ENCODE results near the gene WASL.
"Not testable (repeated sequence)": the region's sequence is repeated elsewhere in the genome, so short reads cannot be mapped to it uniquely, and the experiment has no call there.

Gene WASL

GRCh38 chr7:123637878-123638277 is 110.9 kb downstream of the WASL start:
- H3K4me3 ChIP-seq (ENCODE audit: control insufficient read depth, low read depth, low read length) = no peak overlapping the region
- DNase-seq (ENCODE audit: low read depth) = no peak
- no peak for TF ChIP-seq CTCF (IDR thresholded peaks at IDR 0.05; ENCODE audit: control insufficient read depth, insufficient read depth, low read depth, low read length, missing control alignments)

- TF ChIP-seq CTCF (IDR thresholded peaks at IDR 0.05; ENCODE audit: control insufficient read depth, insufficient read depth, low read depth, low read length, missing control alignments) = no peak
- no peak for DNase-seq (ENCODE audit: low read depth)
These were observed 111.6 kb downstream of the WASL start for GRCh38 chr7:123637203-123637602.

DNA sequence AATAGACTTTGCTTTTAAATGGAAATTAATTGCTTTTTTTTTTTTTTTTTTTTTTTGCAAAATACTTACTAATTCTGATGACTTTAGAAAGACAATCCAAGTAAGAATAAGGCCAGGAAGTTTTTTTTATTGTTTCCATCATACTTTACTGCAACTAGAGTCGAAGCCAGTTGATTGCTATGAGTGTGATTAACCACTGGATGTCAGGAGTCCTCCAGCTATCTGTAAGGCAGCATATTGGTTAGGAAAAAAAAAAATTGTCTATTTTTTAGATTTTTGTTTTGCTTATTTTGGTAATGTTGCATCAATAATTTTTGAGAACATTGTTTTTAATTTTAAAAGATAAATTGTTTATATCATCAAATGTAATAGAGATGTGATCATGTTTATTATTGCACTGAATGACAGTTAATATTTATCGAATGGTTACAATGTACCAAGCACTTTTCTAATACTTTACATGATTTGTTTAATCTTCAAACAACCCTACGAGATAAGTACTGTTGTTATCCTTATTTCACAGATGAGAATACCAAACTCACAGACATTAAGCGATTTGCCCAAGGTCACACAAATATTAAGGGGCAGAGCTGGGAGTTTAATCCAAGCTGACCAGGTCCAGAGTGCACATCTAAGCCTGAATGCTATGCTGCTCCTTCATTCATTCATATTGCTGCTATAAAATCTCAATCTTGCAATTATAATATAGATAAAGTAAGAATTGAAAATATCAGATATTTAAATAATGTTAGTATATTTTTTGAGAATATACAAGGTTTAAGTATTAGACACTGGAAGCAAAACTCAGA is 113.0 kb downstream of the WASL start:
- no peak for DNase-seq (ENCODE audit: low read depth)
- no peak overlapping the region for H3K4me3 ChIP-seq (ENCODE audit: control insufficient read depth, low read depth, low read length)
- peak; percentile 65 for TF ChIP-seq CTCF (IDR thresholded peaks at IDR 0.05; ENCODE audit: control insufficient read depth, insufficient read depth, low read depth, low read length, missing control alignments)

More at GRCh38 chr7:123637203-123637602, 111.6 kb downstream of the WASL start:
- H3K4me3 ChIP-seq (ENCODE audit: control insufficient read depth, low read depth, low read length) = no peak overlapping the region

GRCh38 chr7:123634011-123634573 is 114.7 kb downstream of the WASL start:
- not testable (repeated sequence) for DNase-seq (ENCODE audit: low read depth); H3K4me3 ChIP-seq (ENCODE audit: control insufficient read depth, low read depth, low read length)

DNA sequence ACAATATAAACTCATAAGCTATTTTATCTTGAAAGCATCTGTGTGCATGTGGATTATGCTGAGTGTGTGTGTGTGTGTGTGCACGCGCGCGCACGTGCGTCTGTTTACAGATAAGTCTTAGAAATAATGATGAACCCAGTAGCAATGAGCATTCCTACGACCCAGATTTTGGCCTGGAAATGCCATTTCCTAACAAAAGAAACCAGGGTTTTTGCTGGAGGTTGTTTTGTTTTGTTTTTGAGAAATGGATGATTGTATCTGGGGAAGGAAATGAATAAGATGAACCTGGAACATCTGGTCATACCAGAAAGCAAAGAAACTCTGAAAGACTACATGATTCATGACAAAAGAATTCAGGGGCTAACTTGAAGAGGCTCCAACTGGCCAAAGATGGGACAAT is 115.2 kb downstream of the WASL start:
- H3K4me3 ChIP-seq (ENCODE audit: control insufficient read depth, low read depth, low read length) = no peak overlapping the region
- TF ChIP-seq CTCF (IDR thresholded peaks at IDR 0.05; ENCODE audit: control insufficient read depth, insufficient read depth, low read depth, low read length, missing control alignments) = no peak
- no peak for DNase-seq (ENCODE audit: low read depth)

- no peak for DNase-seq (ENCODE audit: low read depth)
- TF ChIP-seq CTCF (IDR thresholded peaks at IDR 0.05; ENCODE audit: control insufficient read depth, insufficient read depth, low read depth, low read length, missing control alignments) = no peak
- no peak overlapping the region for H3K4me3 ChIP-seq (ENCODE audit: control insufficient read depth, low read depth, low read length)
These were observed 116.0 kb downstream of the WASL start for GRCh38 chr7:123632808-123633207.
